ENCODE measurements around the gene LYAR. TPM values are rescaled to one million over a fixed set of nuclear protein-coding genes. Genes with fewer than 3 reads are reported as not detected.

LYAR gene
- total RNA-seq, 2 experiments from 2014 or later, result 97.6 to 106 TPM

- H3K36me3 Mint-ChIP-seq, result peaks cover 5% of the 10 kb centered on the region
- no peaks in the 10 kb centered on the region for H3K9me3 Mint-ChIP-seq
- DNase-seq, result no peak
- H3K4me3 Mint-ChIP-seq, result no peak overlapping the region
- H3K27me3 Mint-ChIP-seq, result no peaks in the 10 kb centered on the region
- no peaks in the 10 kb centered on the region for H3K4me1 Mint-ChIP-seq
- no peak overlapping the region for H3K27ac Mint-ChIP-seq
These were observed 34.0 kb upstream of the LYAR start for GRCh38 chr4:4323705-4324534.

GRCh38 chr4:4321951-4322688 is 32.2 kb upstream of the LYAR start:
- no peak overlapping the region for H3K4me3 Mint-ChIP-seq
- no peaks in the 10 kb centered on the region for H3K9me3 Mint-ChIP-seq
- H3K4me1 Mint-ChIP-seq, result no peaks in the 10 kb centered on the region
- peaks cover 5% of the 10 kb centered on the region for H3K36me3 Mint-ChIP-seq
- H3K27ac Mint-ChIP-seq, result no peak overlapping the region
- H3K27me3 Mint-ChIP-seq, result no peaks in the 10 kb centered on the region
- no peak for DNase-seq

- Mint-ChIP-seq H3K36me3 (peaks cover 5% of the 10 kb centered on the region), H3K4me3 (no peak overlapping the region), H3K9me3 (no peaks in the 10 kb centered on the region), H3K27ac (no peak overlapping the region), H3K27me3 (no peaks in the 10 kb centered on the region), H3K4me1 (no peaks in the 10 kb centered on the region)
- no peak for DNase-seq
These were observed 31.2 kb upstream of the LYAR start for GRCh38 chr4:4320951-4321714.

GRCh38 chr4:4320528-4320927 is 30.6 kb upstream of the LYAR start:
- H3K27me3 Mint-ChIP-seq, result no peaks in the 10 kb centered on the region
- no peak overlapping the region for H3K27ac Mint-ChIP-seq
- H3K4me3 Mint-ChIP-seq, result no peak overlapping the region
- no peak for DNase-seq
- no peaks in the 10 kb centered on the region for H3K9me3 Mint-ChIP-seq
- no peaks in the 10 kb centered on the region for H3K4me1 Mint-ChIP-seq
- peaks cover 5% of the 10 kb centered on the region for H3K36me3 Mint-ChIP-seq

GRCh38 chr4:4317496-4318232 is 27.7 kb upstream of the LYAR start:
- no peak for DNase-seq
- H3K27ac Mint-ChIP-seq, result no peak overlapping the region
- H3K36me3 Mint-ChIP-seq, result peaks cover 8% of the 10 kb centered on the region
- no peak overlapping the region for H3K4me3 Mint-ChIP-seq
- H3K27me3 Mint-ChIP-seq, result no peaks in the 10 kb centered on the region
- no peaks in the 10 kb centered on the region for H3K4me1 Mint-ChIP-seq
- H3K9me3 Mint-ChIP-seq, result no peaks in the 10 kb centered on the region

GRCh38 chr4:4316150-4316495 is 26.2 kb upstream of the LYAR start:
- no peaks in the 10 kb centered on the region for H3K4me1 Mint-ChIP-seq
- no peak overlapping the region for H3K27ac Mint-ChIP-seq
- no peak overlapping the region for H3K4me3 Mint-ChIP-seq
- H3K27me3 Mint-ChIP-seq, result no peaks in the 10 kb centered on the region
- no peaks in the 10 kb centered on the region for H3K9me3 Mint-ChIP-seq
- H3K36me3 Mint-ChIP-seq, result peaks cover 5% of the 10 kb centered on the region
- no peak for DNase-seq

GRCh38 chr4:4315461-4316149 is 25.7 kb upstream of the LYAR start:
- Mint-ChIP-seq H3K4me3 (no peak overlapping the region), H3K27ac (no peak overlapping the region), H3K36me3 (peaks cover 5% of the 10 kb centered on the region), H3K4me1 (no peaks in the 10 kb centered on the region), H3K27me3 (no peaks in the 10 kb centered on the region), H3K9me3 (no peaks in the 10 kb centered on the region)
- no peak for DNase-seq

GRCh38 chr4:4311193-4311592 is 21.2 kb upstream of the LYAR start:
- peaks cover 9% of the 10 kb centered on the region for H3K36me3 Mint-ChIP-seq
- H3K9me3 Mint-ChIP-seq, result no peaks in the 10 kb centered on the region
- DNase-seq, result no peak
- no peak overlapping the region for H3K4me3 Mint-ChIP-seq
- no peaks in the 10 kb centered on the region for H3K4me1 Mint-ChIP-seq
- H3K27me3 Mint-ChIP-seq, result no peaks in the 10 kb centered on the region
- H3K27ac Mint-ChIP-seq, result no peak overlapping the region

GRCh38 chr4:4308800-4309441 is 19.0 kb upstream of the LYAR start:
- no peak for DNase-seq
- Mint-ChIP-seq H3K4me1 (peaks cover 8% of the 10 kb centered on the region), H3K4me3 (no peak overlapping the region), H3K9me3 (no peaks in the 10 kb centered on the region), H3K27ac (no peak overlapping the region), H3K27me3 (no peaks in the 10 kb centered on the region), H3K36me3 (peaks cover 12% of the 10 kb centered on the region)

- DNase-seq, result no peak
- Mint-ChIP-seq H3K27me3 (no peaks in the 10 kb centered on the region), H3K36me3 (peaks cover 10% of the 10 kb centered on the region), H3K9me3 (no peaks in the 10 kb centered on the region), H3K4me3 (no peak overlapping the region), H3K27ac (no peak overlapping the region), H3K4me1 (peaks cover 8% of the 10 kb centered on the region)
These were observed 17.0 kb upstream of the LYAR start for GRCh38 chr4:4306920-4307319.

GRCh38 chr4:4302416-4302815 is 12.5 kb upstream of the LYAR start:
- peaks cover 13% of the 10 kb centered on the region for H3K4me1 Mint-ChIP-seq
- DNase-seq, result no peak
- no peaks in the 10 kb centered on the region for H3K9me3 Mint-ChIP-seq
- no peak overlapping the region for H3K4me3 Mint-ChIP-seq
- no peaks in the 10 kb centered on the region for H3K27me3 Mint-ChIP-seq
- peaks cover 10% of the 10 kb centered on the region for H3K36me3 Mint-ChIP-seq
- no peak overlapping the region for H3K27ac Mint-ChIP-seq

- Mint-ChIP-seq H3K36me3 (peaks cover 8% of the 10 kb centered on the region), H3K9me3 (no peaks in the 10 kb centered on the region), H3K4me3 (no peak overlapping the region), H3K27ac (no peak overlapping the region), H3K4me1 (peaks cover 13% of the 10 kb centered on the region), H3K27me3 (no peaks in the 10 kb centered on the region)
- no peak for DNase-seq
These were observed 12.0 kb upstream of the LYAR start for GRCh38 chr4:4302001-4302400.

GRCh38 chr4:4299006-4299405 is 9.1 kb upstream of the LYAR start:
- Mint-ChIP-seq H3K9me3 (peaks cover 2% of the 10 kb centered on the region), H3K27ac (no peak overlapping the region), H3K27me3 (no peaks in the 10 kb centered on the region), H3K36me3 (peaks cover 14% of the 10 kb centered on the region), H3K4me3 (no peak overlapping the region), H3K4me1 (peaks cover 11% of the 10 kb centered on the region)
- DNase-seq, result no peak

- peaks cover 25% of the 10 kb centered on the region for H3K4me1 Mint-ChIP-seq
- H3K36me3 Mint-ChIP-seq, result peaks cover 17% of the 10 kb centered on the region
- H3K4me3 Mint-ChIP-seq, result no peak overlapping the region
- DNase-seq, result no peak
- no peak overlapping the region for H3K27ac Mint-ChIP-seq
- peaks cover 2% of the 10 kb centered on the region for H3K9me3 Mint-ChIP-seq
- H3K27me3 Mint-ChIP-seq, result no peaks in the 10 kb centered on the region
These were observed 6.4 kb upstream of the LYAR start for GRCh38 chr4:4296283-4296846.
